GM18951 (cell line): Measurements from ENCODE around the gene LACTB.

ENCODE experiments used
- POLR2A ChIP-seq: IDR thresholded peaks from 4 replicates; pipeline ENCODE4 v1.6.1; 2011; ENCODE audit warnings: mild to moderate bottlenecking; ENCODE audit not compliant: insufficient read length, insufficient read depth; ENCODE audit errors: extremely low read depth
- in situ Hi-C: fragments of 300-500 bp; cut with MboI; formaldehyde crosslinking; loops from one replicate; pipeline ENCODE4 v1.12.0; 2022; ENCODE audit warnings: low sequenced_read_pairs, mixed read lengths, inconsistent platforms; ENCODE audit not compliant: unreplicated experiment

LACTB gene

GRCh38 chr15:63185206-63185605 is 63.5 kb downstream of the LACTB start:
- TF ChIP-seq POLR2A = no peak
- in situ Hi-C loops = no loop called here

- in situ Hi-C loops = no loop called here
- no peak for TF ChIP-seq POLR2A
These were observed 64.4 kb downstream of the LACTB start for GRCh38 chr15:63186065-63186464.

GRCh38 chr15:63187589-63188226 is 66.0 kb downstream of the LACTB start:
- no peak for TF ChIP-seq POLR2A
- in situ Hi-C loops = no loop called here

- no peak for TF ChIP-seq POLR2A
These were observed 66.7 kb downstream of the LACTB start for GRCh38 chr15:63188247-63188925.

GRCh38 chr15:63188926-63189871 is 67.5 kb downstream of the LACTB start, which contains the start of gene RAB8B:
RAB8B (plus strand) TSS chr15:63189606; CDS start chr15:63189625, 19 bp downstream.
- in situ Hi-C loops = no loop called here
- TF ChIP-seq POLR2A = peak; percentile 73

More at GRCh38 chr15:63188247-63188925, 66.7 kb downstream of the LACTB start:
- in situ Hi-C loops = no loop called here

GRCh38 chr15:63189941-63190768 is 68.5 kb downstream of the LACTB start:
- in situ Hi-C loops = no loop called here
- no peak for TF ChIP-seq POLR2A

- TF ChIP-seq POLR2A = no peak
- in situ Hi-C loops = no loop called here
These were observed 69.3 kb downstream of the LACTB start for GRCh38 chr15:63190769-63191649.
